ENCODE measurements around the gene ABHD8. TPM values are rescaled to one million over a fixed set of nuclear protein-coding genes. Genes with fewer than 3 reads are reported as not detected.

The ABHD8 gene
- total and polyA plus RNA-seq, 2 experiments from 2014 or later = 5.5 to 16.5 TPM

- H3K4me3 Mint-ChIP-seq = peak within 1 kb of the TSS; percentile 51
- TF ChIP-seq POLR2AphosphoS5 (IDR thresholded peaks at IDR 0.05; ENCODE audit: low read depth) = peak; percentile 32
- no peak for TF ChIP-seq JUNB (IDR thresholded peaks at IDR 0.05; ENCODE audit: unreplicated experiment)
- peak; percentile 93 for DNase-seq (ENCODE audit: low spot score)
These were observed 38.6 kb downstream of the ABHD8 start, which contains the start of gene USHBP1 for GRCh38 chr19:17264641-17264979. Gene USHBP1, minus strand, starts transcription at chr19:17264745. Its CDS starts 446 bp downstream, at chr19:17264299.

GRCh38 chr19:17263712-17264640, 39.2 kb downstream of the ABHD8 start:
- H3K27ac ChIP-seq (ENCODE audit: low read depth) = peak overlapping the region; percentile 40; the same call in 1 of the 2 replicates
- Mint-ChIP-seq H3K4me1 (peaks cover 25% of the 10 kb centered on the region), H3K27me3 (ENCODE audit: insufficient read depth, low read depth, poor library complexity) (peaks cover 29% of the 10 kb centered on the region), H3K36me3 (ENCODE audit: low read depth) (peaks cover 23% of the 10 kb centered on the region), H3K27ac (peak overlapping the region; percentile 96), H3K9me3 (peaks cover 22% of the 10 kb centered on the region; the same call in 2 of the 3 replicates), H3K4me3 (peak overlapping the region; percentile 51)
- H3K4me1 ChIP-seq (ENCODE audit: insufficient read depth) = 0 out of 2 replicates have a peak, but pooled peaks cover 5% of the 10 kb centered on the region
- H3K79me2 ChIP-seq (replicated peaks; ENCODE audit: insufficient read depth) = peaks cover 12% of the 10 kb centered on the region; the same call in 1 of the 2 replicates
- H3K27me3 ChIP-seq (ENCODE audit: insufficient read depth) = no peaks in the 10 kb centered on the region
- ATAC-seq = no peak
- no peak for DNase-seq (ENCODE audit: low spot score)
- peak overlapping the region; percentile 68; the same call in 1 of the 2 replicates for H3K4me2 ChIP-seq
- no peak overlapping the region for H3K4me3 ChIP-seq
- H3K36me3 ChIP-seq (ENCODE audit: insufficient read depth) = peaks cover 3% of the 10 kb centered on the region; the same call in 1 of the 2 replicates
- no peak overlapping the region for H2AFZ ChIP-seq
- H3K9me2 ChIP-seq (ENCODE audit: insufficient read depth) = no peaks in the 10 kb centered on the region
- H4K20me1 ChIP-seq (replicated peaks; ENCODE audit: insufficient read depth) = no peaks in the 10 kb centered on the region
- 0 out of 2 replicates have a peak, but pooled peaks cover 2% of the 10 kb centered on the region for H3F3A ChIP-seq (replicated peaks; ENCODE audit: low read depth)
- TF ChIP-seq EZH2 (IDR thresholded peaks at IDR 0.05; ENCODE audit: low read depth, unreplicated experiment) (no peak), NANOG (IDR thresholded peaks at IDR 0.05; ENCODE audit: borderline replicate concordance) (no peak), ZNF462 (CRISPR knock-in tag; IDR thresholded peaks at IDR 0.05) (no peak), REST (IDR thresholded peaks at IDR 0.05; ENCODE audit: unreplicated experiment) (no peak), ETS1 (IDR thresholded peaks at IDR 0.05) (no peak), CREB1 (CRISPR knock-in tag; IDR thresholded peaks at IDR 0.05; ENCODE audit: low read depth) (no peak), POLR2AphosphoS5 (IDR thresholded peaks at IDR 0.05; ENCODE audit: low read depth) (no peak)

More at GRCh38 chr19:17264641-17264979, 38.6 kb downstream of the ABHD8 start, which contains the start of gene USHBP1:
- Mint-ChIP-seq H3K27me3 (ENCODE audit: insufficient read depth, low read depth, poor library complexity) (peaks cover 26% of the 10 kb centered on the region), H3K4me1 (peaks cover 25% of the 10 kb centered on the region), H3K9me3 (peaks cover 16% of the 10 kb centered on the region; the same call in 2 of the 3 replicates), H3K27ac (peak within 1 kb of the TSS; percentile 96), H3K36me3 (ENCODE audit: low read depth) (peaks cover 20% of the 10 kb centered on the region)
- 0 out of 2 replicates have a peak, but pooled peaks cover 2% of the 10 kb centered on the region for H3F3A ChIP-seq (replicated peaks; ENCODE audit: low read depth)
- H3K4me3 ChIP-seq = peak within 1 kb of the TSS; percentile 20; the same call in 1 of the 2 replicates
- H3K79me2 ChIP-seq (replicated peaks; ENCODE audit: insufficient read depth) = peaks cover 12% of the 10 kb centered on the region; the same call in 1 of the 2 replicates
- ATAC-seq = peak; percentile 5
- H3K9me2 ChIP-seq (ENCODE audit: insufficient read depth) = no peaks in the 10 kb centered on the region
- 0 out of 2 replicates have a peak, but pooled peaks cover 5% of the 10 kb centered on the region for H3K4me1 ChIP-seq (ENCODE audit: insufficient read depth)
- no peak within 1 kb of the TSS for H2AFZ ChIP-seq
- no peaks in the 10 kb centered on the region for H3K27me3 ChIP-seq (ENCODE audit: insufficient read depth)
- peaks cover 3% of the 10 kb centered on the region; the same call in 1 of the 2 replicates for H3K36me3 ChIP-seq (ENCODE audit: insufficient read depth)
- no peaks in the 10 kb centered on the region for H4K20me1 ChIP-seq (replicated peaks; ENCODE audit: insufficient read depth)
- peak within 1 kb of the TSS; percentile 68 for H3K4me2 ChIP-seq
- H3K27ac ChIP-seq (ENCODE audit: low read depth) = peak within 1 kb of the TSS; percentile 90
